H1 (cell line): Measurements from ENCODE around the gene KCNIP3. TPM values are rescaled to one million over a fixed set of nuclear protein-coding genes. Genes with fewer than 3 reads are reported as not detected.

Source experiments
- CTCF ChIA-PET: fragments of 300-600 bp; sonication (Branson Sonifier 250); formaldehyde crosslinking; loops from one replicate; lab custom pipeline; 2021; ENCODE audit not compliant: partially characterized antibody; lab: Charles Lee
- POLR2A ChIA-PET: fragments of 300-600 bp; sonication (Branson Sonifier 250); formaldehyde crosslinking; loops from one replicate; lab custom pipeline; 2021; ENCODE audit warnings: inconsistent platforms; ENCODE audit not compliant: partially characterized antibody; lab: Charles Lee
- DNase-seq, 2 experiments: peaks; one replicate each; pipeline versions ENCODE4 v3.0.0 to v3.0.0-alpha.2; 2010 to 2022; ENCODE audit warnings: low spot score in 2 of 2, low read depth in 1 of 2, mixed read lengths in 1 of 2
- FAIRE-seq: peaks from 2 replicates; lab custom pipeline; 2011; peaks lifted over from hg19 to GRCh38; lab: Jason Lieb, UNC
- H2AFZ ChIP-seq: 2 replicates; pipeline ENCODE4 v1.8.1; 2012; ENCODE audit warnings: low read length, inconsistent platforms
- H2AK5ac ChIP-seq: 2 replicates; pipeline ENCODE4 v1.6.1; 2013; ENCODE audit warnings: low read depth, low read length
- H2BK120ac ChIP-seq: replicated peaks from 2 replicates; pipeline ENCODE3; 2013; ENCODE audit warnings: low read depth, low read length, inconsistent platforms
- H2BK12ac ChIP-seq: 2 replicates; pipeline ENCODE4 v1.6.1; 2013; ENCODE audit warnings: low read depth, low read length
- H2BK15ac ChIP-seq: 2 replicates; pipeline ENCODE4 v1.6.1; 2013; ENCODE audit warnings: low read length
- H2BK20ac ChIP-seq: 2 replicates; pipeline ENCODE4 v1.6.1; 2013; ENCODE audit warnings: low read length
- H2BK5ac ChIP-seq: 2 replicates; pipeline ENCODE4 v1.6.1; 2013; ENCODE audit warnings: low read depth, low read length
- H3K14ac ChIP-seq: 2 replicates; pipeline ENCODE4 v1.6.1; 2013; ENCODE audit warnings: inconsistent platforms; ENCODE audit not compliant: insufficient read length
- H3K18ac ChIP-seq: 2 replicates; pipeline ENCODE4 v1.6.1; 2013; ENCODE audit warnings: low read length; ENCODE audit errors: extremely low read depth
- H3K23ac ChIP-seq: 2 replicates; pipeline ENCODE4 v1.6.1; 2013; ENCODE audit warnings: inconsistent platforms; ENCODE audit not compliant: insufficient read length
- H3K23me2 ChIP-seq: 2 replicates; pipeline ENCODE4 v1.6.1; 2013; ENCODE audit warnings: low read depth, low read length
- H3K27ac ChIP-seq: 2 replicates; pipeline ENCODE4 v1.6.1; 2011; ENCODE audit warnings: low read depth, low read length, inconsistent platforms
- H3K27me3 ChIP-seq, 4 experiments: replicated peaks in 1 of 4; 1 replicate in 1 of 4; 2 replicates in 3 of 4; pipeline versions ENCODE4 v1.6.1 to v1.8.1; 2011 to 2013; ENCODE audit warnings: low read length in 3 of 4, mild to moderate bottlenecking in 3 of 4, inconsistent platforms in 2 of 4, mixed read lengths in 2 of 4, moderate library complexity in 1 of 4; ENCODE audit not compliant: control insufficient read depth in 3 of 4, insufficient read depth in 3 of 4; ENCODE audit errors: extremely low read depth in 1 of 4
- H3K36me3 ChIP-seq, 4 experiments: 2 replicates each; pipeline versions ENCODE4 v1.6.1 to v1.8.1; 2011 to 2013; ENCODE audit warnings: mild to moderate bottlenecking in 4 of 4, low read length in 3 of 4, moderate library complexity in 2 of 4, control low read depth in 1 of 4, inconsistent platforms in 1 of 4; ENCODE audit not compliant: insufficient read depth in 4 of 4, control insufficient read depth in 2 of 4
- H3K4ac ChIP-seq: replicated peaks from 2 replicates; pipeline ENCODE3; 2013; ENCODE audit warnings: low read length, low read depth, mixed read lengths, inconsistent platforms; ENCODE audit not compliant: insufficient read length
- H3K4me1 ChIP-seq, 4 experiments: replicated peaks in 1 of 4; 1 replicate in 1 of 4; 2 replicates in 3 of 4; pipeline versions ENCODE4 v1.6.1 to v1.8.1; 2011 to 2013; ENCODE audit warnings: low read length in 3 of 4, inconsistent platforms in 2 of 4, mixed read lengths in 1 of 4; ENCODE audit not compliant: insufficient read depth in 4 of 4, control insufficient read depth in 3 of 4
- H3K4me2 ChIP-seq, 2 experiments: 2 replicates each; pipeline versions ENCODE4 v1.6.1 to v1.8.1; 2011 to 2013; ENCODE audit warnings: low read depth in 2 of 2, low read length in 2 of 2, control low read depth in 1 of 2, inconsistent platforms in 1 of 2, mild to moderate bottlenecking in 1 of 2; ENCODE audit not compliant: insufficient read depth in 1 of 2
- H3K4me3 ChIP-seq, 4 experiments: fragments of 200-600, 300-600 bp in 1 of 4; sonication (generic), shearing (Covaris generic), sonication (Bioruptor Twin) in 1 of 4; 2 replicates each; pipeline versions ENCODE4 v1.5.1 to v1.8.1; 2011 to 2016; ENCODE audit warnings: low read length in 4 of 4, low read depth in 3 of 4, control low read depth in 2 of 4, inconsistent platforms in 2 of 4, mild to moderate bottlenecking in 2 of 4, mixed read lengths in 1 of 4, moderate library complexity in 1 of 4; ENCODE audit not compliant: insufficient read depth in 2 of 4; ENCODE audit errors: extremely low read depth in 1 of 4
- H3K56ac ChIP-seq: replicated peaks from 2 replicates; pipeline ENCODE3; 2013; ENCODE audit warnings: low read depth, mild to moderate bottlenecking, mixed read lengths, low read length, inconsistent platforms; ENCODE audit not compliant: insufficient read length
- H3K79me1 ChIP-seq: 2 replicates; pipeline ENCODE4 v1.6.1; 2013; ENCODE audit warnings: low read depth, low read length, control low read depth
- H3K79me2 ChIP-seq, 2 experiments: 2 replicates each; pipeline versions ENCODE4 v1.6.1 to v1.8.1; 2012 to 2013; ENCODE audit warnings: low read length in 2 of 2, mild to moderate bottlenecking in 2 of 2, inconsistent platforms in 1 of 2; ENCODE audit not compliant: insufficient read depth in 2 of 2, control insufficient read depth in 1 of 2
- H3K9ac ChIP-seq, 4 experiments: replicated peaks in 1 of 4; 1 replicate in 1 of 4; 2 replicates in 3 of 4; pipeline versions ENCODE4 v1.6.1 to v1.8.1; 2011 to 2013; ENCODE audit warnings: low read depth in 3 of 4, low read length in 3 of 4, control low read depth in 2 of 4, mild to moderate bottlenecking in 2 of 4, moderate library complexity in 2 of 4, inconsistent platforms in 1 of 4; ENCODE audit errors: extremely low read depth in 1 of 4
- H3K9me3 ChIP-seq, 2 experiments: 2 replicates each; pipeline versions ENCODE4 v1.6.1 to v1.8.1; 2012 to 2013; ENCODE audit warnings: mild to moderate bottlenecking in 2 of 2, moderate library complexity in 2 of 2, control low read depth in 1 of 2, inconsistent platforms in 1 of 2, low read depth in 1 of 2, low read length in 1 of 2, mixed read lengths in 1 of 2; ENCODE audit not compliant: insufficient read depth in 2 of 2
- H4K20me1 ChIP-seq, 2 experiments: replicated peaks in 1 of 2; 2 replicates each; pipeline versions ENCODE3 to v1.8.1; 2011 to 2013; ENCODE audit warnings: inconsistent platforms in 2 of 2, low read length in 2 of 2, mild to moderate bottlenecking in 1 of 2; ENCODE audit not compliant: insufficient read depth in 2 of 2, control insufficient read depth in 1 of 2
- H4K5ac ChIP-seq: 2 replicates; pipeline ENCODE4 v1.6.1; 2013; ENCODE audit warnings: low read length, low read depth, mixed read lengths, inconsistent platforms; ENCODE audit not compliant: insufficient read length
- H4K8ac ChIP-seq: 2 replicates; pipeline ENCODE4 v1.8.0; 2013; ENCODE audit warnings: mild to moderate bottlenecking, moderate library complexity, low read length, inconsistent platforms; ENCODE audit not compliant: insufficient read depth; ENCODE audit errors: extremely low read depth
- H4K91ac ChIP-seq: replicated peaks from 2 replicates; pipeline ENCODE3; 2013; ENCODE audit warnings: low read length, mixed read lengths, inconsistent platforms; ENCODE audit not compliant: insufficient read length
- BRCA1 ChIP-seq: IDR thresholded peaks from 2 replicates; pipeline ENCODE4 v1.6.1; 2012; ENCODE audit warnings: low read depth, low read length, improper control_type of control experiment
- CTCF ChIP-seq, 3 experiments: IDR thresholded peaks; 1 replicate in 2 of 3; 2 replicates in 1 of 3; pipeline versions ENCODE4 v1.5.1 to v1.6.1; 2011; ENCODE audit warnings: low read length in 3 of 3, mild to moderate bottlenecking in 3 of 3, inconsistent platforms in 2 of 3, low read depth in 1 of 3, moderate library complexity in 1 of 3; ENCODE audit not compliant: insufficient read depth in 1 of 3; ENCODE audit errors: control extremely low read depth in 1 of 3
- EGR1 ChIP-seq: IDR thresholded peaks from 2 replicates; pipeline ENCODE4 v1.6.1; 2011; ENCODE audit warnings: low read depth, low read length, borderline replicate concordance
- FOSL1 ChIP-seq: IDR thresholded peaks from 2 replicates; pipeline ENCODE4 v1.6.1; 2011; ENCODE audit warnings: mild to moderate bottlenecking, low read depth, low read length, moderate library complexity; ENCODE audit not compliant: insufficient read depth
- HDAC6 ChIP-seq: IDR thresholded peaks from one replicate; pipeline ENCODE4 v1.7.1; 2012; ENCODE audit warnings: low read depth, mild to moderate bottlenecking, inconsistent platforms, low read length, moderate library complexity
- JUND ChIP-seq: IDR thresholded peaks from 2 replicates; pipeline ENCODE4 v1.6.1; 2011; ENCODE audit warnings: mild to moderate bottlenecking, improper control_type of control experiment, low read length
- POLR2AphosphoS5 ChIP-seq: IDR thresholded peaks from 2 replicates; pipeline ENCODE4 v1.6.1; 2011; ENCODE audit warnings: low read depth, low read length
- SP4 ChIP-seq: IDR thresholded peaks from 2 replicates; pipeline ENCODE4 v1.6.1; 2012; ENCODE audit warnings: low read length, inconsistent platforms
- SUZ12 ChIP-seq: fragments of 200-600 bp; sonication (generic); IDR thresholded peaks from 2 replicates; pipeline ENCODE4 v1.6.1; 2012; ENCODE audit warnings: mild to moderate bottlenecking, inconsistent platforms, low read length, moderate library complexity, mixed read lengths
- TBP ChIP-seq: IDR thresholded peaks from 2 replicates; pipeline ENCODE4 v1.6.1; 2011; ENCODE audit warnings: low read depth, low read length, improper control_type of control experiment
- ZNF274 ChIP-seq: IDR thresholded peaks from 2 replicates; pipeline ENCODE4 v1.7.0; 2012; ENCODE audit warnings: low read length, borderline replicate concordance; ENCODE audit errors: extremely low read depth
- WGBS, 2 experiments: shearing (Covaris generic) in 1 of 2; methylation state at CpG; one replicate each; pipeline versions ENCODE4 v1.1.6 to v1.1.7; 2013 to 2015; ENCODE audit warnings: low lambda C conversion rate in 2 of 2, mixed read lengths in 2 of 2, inconsistent platforms in 1 of 2, low coverage in 1 of 2, missing lambda C conversion rate in 1 of 2; ENCODE audit not compliant: insufficient replicate concordance in 2 of 2, insufficient coverage in 1 of 2, insufficient read length in 1 of 2; ENCODE audit errors: extremely low coverage in 1 of 2, missing lambda C conversion rate in 1 of 2; 5-methylcytosine and 5-hydroxymethylcytosine counted together
- polyA plus RNA-seq, 7 experiments: library from polyadenylated mRNA; depleted of rRNA in 3 of 7; stranded (reverse) in 5 of 7; unstranded in 2 of 7; fragments of >200 nt in 5 of 7; fragments of 200-250 nt in 2 of 7; gene quantifications; 1 replicate in 5 of 7; 2 replicates in 1 of 7; 4 replicates in 1 of 7; pipeline versions ENCODE4 v1.2.1 to v1.2.3, GENCODE V29; 2011 to 2013; ENCODE audit warnings: missing spikeins in 2 of 7, mixed read lengths in 2 of 7
- total RNA-seq: library from RNA; stranded (reverse); fragmentation: NEBNext Ultra II Directional; extraction: Animal tissue kit (Norgen Biotek cat#: 25700); gene quantifications from 2 replicates; pipeline ENCODE4 v1.2.1, GENCODE V29; 2021

Gene KCNIP3
- total and polyA plus RNA-seq, 2 of the 8 experiments (the other 6 are each of a cell fraction or from before 2014, with no cell fraction given), result 0.33 to 1.9 TPM

- H3K4me3 ChIP-seq, result no peak overlapping the region
- H3K4me1 ChIP-seq, result peaks cover 0 to 2% (median 0%) of the 10 kb centered on the region in 4 experiments; a peak in 1 of 7 replicates
- no peak overlapping the region for H3K18ac ChIP-seq
- POLR2A ChIA-PET, result no interaction called here
- no peaks in the 10 kb centered on the region for H3K79me2 ChIP-seq
- no peak overlapping the region for H3K56ac ChIP-seq
- no peak overlapping the region for H2AK5ac ChIP-seq
- H3K14ac ChIP-seq, result no peak overlapping the region
- H3K9me3 ChIP-seq, result peaks cover 75 to 88% of the 10 kb centered on the region in 2 experiments
- no peaks in the 10 kb centered on the region for H3K27me3 ChIP-seq
- no peak overlapping the region for H3K9ac ChIP-seq
- H2BK15ac ChIP-seq, result no peak overlapping the region
- FAIRE-seq (no peak), DNase-seq (peak in 1 of 2 experiments; percentile 30)
- no peak overlapping the region for H2BK120ac ChIP-seq
- H3K4ac ChIP-seq, result no peak overlapping the region
- H2BK5ac ChIP-seq, result no peak overlapping the region
- no peak overlapping the region for H2BK20ac ChIP-seq
- no peaks in the 10 kb centered on the region for H3K36me3 ChIP-seq
- H2AFZ ChIP-seq, result no peak overlapping the region
- H4K8ac ChIP-seq, result 0 out of 2 replicates have a peak overlapping the region, but pooled peaks have one; percentile 38
- 79% methylated on average over 11 of the region's 11 CpGs; no CpG with 5 or more reads in 1 of the 2 experiments for WGBS, 2 experiments
- H4K20me1 ChIP-seq, result no peaks in the 10 kb centered on the region
- H3K23ac ChIP-seq, result no peak overlapping the region
- H4K91ac ChIP-seq, result no peak overlapping the region
- no peaks in the 10 kb centered on the region; the same call in 1 of the 2 replicates for H3K79me1 ChIP-seq
- CTCF ChIA-PET, result no interaction called here
- H3K27ac ChIP-seq, result no peak overlapping the region
- H4K5ac ChIP-seq, result no peak overlapping the region
- no peaks in the 10 kb centered on the region; the same call in 1 of the 2 replicates for H3K23me2 ChIP-seq
- H2BK12ac ChIP-seq, result no peak overlapping the region
- H3K4me2 ChIP-seq, result no peak overlapping the region
- TF ChIP-seq POLR2AphosphoS5, result no peak
- TF ChIP-seq TBP, result no peak
- no peak for TF ChIP-seq JUND
- no peak for TF ChIP-seq HDAC6
- TF ChIP-seq EGR1, result no peak
- TF ChIP-seq FOSL1, result no peak
- TF ChIP-seq BRCA1, result no peak
- TF ChIP-seq ZNF274, result no peak
- no peak for TF ChIP-seq CTCF (IDR thresholded peaks at IDR 0.05; ENCODE audit: control extremely low read depth in 1 of 3, insufficient read depth in 1 of 3, low read depth in 1 of 3, low read length in 3 of 3)
- TF ChIP-seq SP4, result no peak
- TF ChIP-seq SUZ12, result no peak
Measured at GRCh38 chr2:95267458-95268210, 29.5 kb upstream of the KCNIP3 start.
